ENCODE measurements around the gene DPP10.

DPP10 gene

DNA sequence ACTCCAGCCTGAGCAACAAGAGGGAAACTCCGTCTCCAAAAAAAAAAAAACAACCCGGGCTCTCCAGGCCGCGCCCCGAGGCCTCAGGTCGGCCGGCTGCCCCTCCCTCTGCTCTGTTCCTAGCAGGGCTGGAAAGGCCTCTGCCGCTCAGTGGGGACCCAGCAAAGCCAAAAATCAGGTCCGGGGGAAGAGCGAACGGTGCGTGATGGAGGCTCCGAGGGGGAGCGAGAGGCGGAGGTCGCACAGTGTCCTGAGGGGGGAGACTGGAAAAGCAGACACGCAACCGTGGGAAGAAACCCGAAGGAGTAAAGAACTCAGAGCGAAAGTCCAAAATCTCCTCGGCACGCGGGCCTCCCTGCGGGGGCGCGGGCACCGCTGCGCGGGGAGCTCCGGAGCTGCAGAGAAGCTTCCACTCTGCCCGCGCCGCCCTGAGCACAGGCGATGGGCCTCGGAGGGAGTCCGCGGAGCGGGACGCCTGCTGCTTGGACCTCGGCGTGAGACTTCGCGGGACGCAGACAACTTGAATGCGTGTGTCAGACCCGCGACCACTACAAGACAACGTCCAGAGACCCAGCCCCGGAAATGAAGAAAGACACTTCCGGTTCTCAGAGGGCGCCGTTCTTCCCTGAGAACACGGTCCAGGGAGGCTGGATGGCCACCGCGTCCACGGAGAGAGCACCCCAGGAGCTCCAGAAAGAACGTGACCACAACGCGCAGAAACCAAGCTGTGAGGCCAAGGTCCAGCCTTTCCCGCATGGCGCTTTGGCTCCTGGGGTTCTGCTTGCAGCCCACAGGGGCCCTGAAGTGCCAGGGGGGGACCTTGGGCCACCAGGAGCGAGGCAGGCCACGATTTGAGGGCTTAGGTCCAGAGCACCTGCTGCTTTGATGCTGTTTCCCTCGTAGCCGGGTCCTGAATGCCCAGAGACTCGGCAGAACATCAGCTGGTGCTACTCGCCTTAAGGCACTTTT is 219.8 kb downstream of the DPP10 start:
- TF ChIP-seq CTCF (IDR thresholded peaks at IDR 0.05), result no peak

GRCh38 chr2:114668415-114668814 is 226.0 kb downstream of the DPP10 start:
- TF ChIP-seq CTCF (IDR thresholded peaks at IDR 0.05), result no peak

DNA sequence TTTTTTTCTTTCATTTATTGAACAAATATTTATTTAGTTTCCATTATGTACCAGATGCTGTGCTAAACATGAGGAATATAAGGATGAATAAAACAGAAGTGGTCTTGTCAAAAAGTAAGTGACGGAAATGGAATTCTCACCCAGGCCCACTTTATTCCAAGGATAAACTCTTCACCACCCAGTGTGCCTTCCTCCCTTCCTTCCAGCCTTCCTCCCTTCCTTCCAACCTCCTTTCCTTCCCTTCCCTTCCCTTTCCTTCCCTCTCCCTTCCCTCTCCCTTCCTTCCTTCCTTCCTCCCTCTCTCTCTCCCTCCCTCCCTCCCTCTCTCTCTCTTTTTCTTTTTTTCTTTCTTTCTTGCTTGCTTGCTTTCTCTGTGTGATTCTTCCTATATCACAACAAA is 240.8 kb downstream of the DPP10 start:
- TF ChIP-seq CTCF (IDR thresholded peaks at IDR 0.05), result no peak

DNA sequence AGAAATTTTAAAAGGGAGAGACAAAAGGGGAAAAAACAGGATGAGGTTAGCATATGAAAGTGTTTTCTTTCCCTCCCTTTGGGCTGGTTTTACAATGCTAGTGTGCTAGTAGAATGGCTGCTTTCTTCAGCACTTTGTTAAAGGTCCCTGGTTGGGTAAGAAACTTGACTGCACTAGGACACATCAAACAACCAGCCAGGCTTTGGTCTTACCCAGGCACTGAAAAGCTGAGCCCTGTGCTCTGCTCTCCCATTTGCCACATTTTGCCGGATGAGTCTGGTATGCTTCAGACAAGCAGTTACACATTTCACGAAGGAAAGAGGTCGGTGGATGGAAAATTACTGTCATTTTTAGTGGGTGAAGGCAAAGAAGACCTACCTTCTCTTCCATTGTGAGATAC is 242.0 kb downstream of the DPP10 start:
- no peak for TF ChIP-seq CTCF (IDR thresholded peaks at IDR 0.05)

DNA sequence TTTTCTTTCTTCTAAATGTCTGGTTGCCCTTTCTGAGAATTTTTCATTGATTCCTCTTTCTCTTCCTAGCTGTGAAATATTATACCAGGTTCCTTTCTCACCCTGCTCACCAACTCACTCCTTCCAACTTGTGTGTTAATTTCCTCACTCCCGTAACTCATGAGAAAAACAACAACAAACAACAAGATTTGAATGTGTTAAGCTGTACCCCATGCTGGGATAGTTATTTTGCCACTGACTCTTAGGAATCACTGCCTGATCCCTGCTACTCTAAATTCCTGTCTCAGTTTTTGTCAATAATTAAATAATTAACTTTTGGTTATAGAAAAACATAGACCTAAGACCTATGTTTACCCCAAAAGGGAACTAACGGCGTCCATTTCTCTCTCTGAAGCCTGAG is 242.7 kb downstream of the DPP10 start:
- TF ChIP-seq CTCF (IDR thresholded peaks at IDR 0.05), result no peak

DNA sequence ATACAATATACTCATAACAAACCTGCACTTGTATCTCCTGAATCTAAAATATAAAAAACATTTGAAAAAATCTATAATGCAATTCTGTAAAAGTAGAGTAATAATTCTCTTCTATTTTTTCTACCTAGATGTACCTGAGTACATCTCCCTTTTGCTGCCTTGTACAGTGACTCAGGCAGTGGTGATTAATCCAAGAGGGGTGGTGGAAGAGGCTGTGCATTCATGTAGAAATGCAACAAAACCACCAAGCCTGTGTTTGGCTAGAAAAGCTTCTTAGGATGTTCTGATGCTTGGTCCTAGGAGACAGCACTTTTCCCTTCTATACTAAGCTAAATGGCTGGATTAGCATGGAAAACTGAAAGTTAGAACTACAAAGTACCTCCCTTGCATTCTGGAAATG is 245.8 kb downstream of the DPP10 start:
- no peak for TF ChIP-seq CTCF (IDR thresholded peaks at IDR 0.05)

DNA sequence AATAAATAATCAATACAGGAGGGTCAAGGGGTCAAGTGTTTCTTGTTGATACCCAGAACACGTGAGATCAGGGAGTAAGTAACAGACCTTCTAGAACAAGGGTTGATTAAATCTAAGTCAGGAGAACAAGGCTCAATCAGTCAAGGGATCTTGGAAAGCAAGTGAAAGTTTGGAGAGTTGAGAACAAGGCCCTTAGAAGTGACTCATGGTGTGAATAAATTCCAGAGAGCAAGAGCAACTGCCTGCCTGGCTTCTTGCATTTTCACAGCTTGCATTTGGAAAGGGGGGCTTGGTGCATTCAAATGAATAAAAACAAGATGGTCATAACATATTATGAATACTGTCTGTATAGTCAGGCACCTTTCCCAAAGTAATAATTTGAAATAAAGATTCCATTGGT is 256.1 kb downstream of the DPP10 start:
- TF ChIP-seq CTCF (IDR thresholded peaks at IDR 0.05), result no peak
